NCI-H146 (cell line): ENCODE data around the gene SYCN.

ENCODE experiments used
- DNase-seq: peaks from one replicate; lab custom pipeline; 2025; lab: John Stamatoyannopoulos, UW

The SYCN gene

DNA sequence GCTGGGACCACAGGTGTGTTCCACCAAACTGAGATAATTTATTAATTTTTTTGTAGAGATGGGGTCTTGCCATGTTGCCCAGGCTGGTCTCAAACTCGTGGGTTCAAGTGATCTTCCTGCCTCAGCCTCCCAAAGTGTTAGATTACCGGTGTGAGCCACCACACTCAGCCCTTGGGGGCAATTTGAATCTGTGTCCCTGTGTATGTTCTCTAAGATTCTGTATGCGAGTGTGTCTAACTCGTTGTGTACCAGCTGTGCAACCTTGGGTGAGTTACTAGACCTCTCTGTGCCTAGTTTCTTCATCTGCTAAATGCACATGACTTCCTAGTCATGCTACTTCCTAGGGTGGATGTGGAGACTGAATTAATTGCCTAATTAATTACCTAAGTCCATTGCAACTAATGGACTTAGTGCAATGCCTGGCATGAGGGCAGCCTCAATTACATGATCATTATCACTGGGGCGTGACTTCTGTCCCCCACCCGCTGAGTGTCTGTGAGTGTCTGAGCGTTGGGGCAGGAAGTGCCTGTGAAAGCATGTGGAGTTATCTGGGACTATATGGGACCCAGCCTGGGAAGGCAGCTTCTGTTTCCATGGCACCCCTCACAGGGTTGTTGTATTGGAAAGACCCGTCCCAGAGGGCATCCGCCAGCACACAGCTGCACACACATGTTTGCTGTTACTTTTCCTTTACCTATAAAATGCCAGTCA is 9.1 kb downstream of the SYCN start:
- DNase-seq, result peak; percentile 47

DNA sequence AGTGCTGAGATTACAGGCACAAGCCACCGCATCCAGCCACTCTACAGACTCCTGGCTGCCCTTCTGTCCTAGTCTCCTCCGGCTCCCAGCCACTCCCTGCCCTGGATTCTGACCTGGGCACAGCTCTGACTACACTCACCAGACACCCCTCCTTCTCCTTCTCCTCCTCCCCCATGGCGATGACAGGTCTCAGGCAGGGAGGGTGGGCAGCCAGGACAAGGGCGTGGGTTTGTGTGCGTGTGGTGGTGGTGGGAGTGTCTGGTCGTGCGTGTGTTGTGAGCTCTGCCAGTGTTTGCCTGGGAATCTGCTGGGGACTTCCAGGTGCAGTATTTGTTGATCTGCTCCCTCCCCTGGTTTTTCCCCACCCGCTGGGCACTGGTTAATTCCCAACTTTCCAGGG is 10.3 kb downstream of the SYCN start:
- no peak for DNase-seq

DNA sequence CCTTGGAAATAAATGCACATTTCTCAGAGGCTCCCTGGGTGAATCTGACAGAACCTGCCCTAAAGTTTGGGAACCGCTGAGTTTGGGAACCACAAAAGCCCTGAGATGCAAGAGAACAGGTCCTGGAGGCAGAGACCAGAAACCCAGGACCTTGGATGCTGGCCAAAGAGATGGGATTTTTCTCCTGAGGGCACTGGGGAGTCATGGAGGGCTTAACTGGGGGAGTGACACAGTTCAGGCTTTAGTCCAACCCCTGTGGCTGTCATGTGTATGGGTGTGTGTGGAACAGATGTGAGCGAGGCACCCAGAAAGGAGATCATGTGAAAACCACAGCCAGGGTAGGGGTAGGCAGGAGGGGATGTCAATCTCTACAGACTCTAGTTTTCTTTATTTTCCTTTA is 11.2 kb downstream of the SYCN start:
- DNase-seq, result no peak

DNA sequence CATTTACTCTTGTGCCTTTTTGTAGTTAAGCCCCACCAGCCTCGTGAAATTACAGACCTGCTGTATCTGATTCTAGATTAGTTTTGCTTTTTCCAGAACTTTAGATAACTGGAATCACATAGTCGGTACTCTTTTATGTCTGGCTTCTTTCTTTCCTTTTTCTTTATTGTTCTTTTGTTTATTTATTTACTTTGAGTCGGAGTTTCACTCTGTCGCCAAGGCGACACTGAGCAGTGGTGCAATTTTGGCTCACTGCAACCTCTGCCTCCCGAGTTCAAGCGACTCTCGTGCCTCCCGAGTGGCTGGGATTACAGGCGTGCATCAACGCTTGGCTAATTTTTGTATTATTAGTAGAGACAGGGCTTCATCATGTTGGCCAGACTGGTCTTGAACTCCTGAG is 13.3 kb downstream of the SYCN start:
- DNase-seq, result no peak

DNA sequence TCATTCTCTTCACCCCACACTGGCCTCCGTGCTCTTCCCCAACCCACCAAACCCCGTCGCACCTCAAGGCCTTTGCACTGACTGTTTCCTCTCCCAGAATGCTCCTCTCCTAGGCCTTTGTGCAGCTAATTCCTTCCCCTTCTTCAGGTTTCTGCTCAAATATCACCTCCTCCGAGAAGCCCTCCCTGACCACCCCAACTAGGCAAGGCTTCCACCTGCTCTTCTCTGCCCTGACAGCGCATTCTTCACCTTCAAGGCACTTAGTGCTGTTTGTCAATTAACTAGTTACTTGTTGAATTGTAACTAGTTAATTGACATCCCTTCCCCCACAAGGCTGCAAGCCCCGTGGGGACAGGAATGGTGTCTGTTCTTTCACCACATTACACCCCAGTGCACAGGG is 15.1 kb downstream of the SYCN start:
- DNase-seq, result no peak

DNA sequence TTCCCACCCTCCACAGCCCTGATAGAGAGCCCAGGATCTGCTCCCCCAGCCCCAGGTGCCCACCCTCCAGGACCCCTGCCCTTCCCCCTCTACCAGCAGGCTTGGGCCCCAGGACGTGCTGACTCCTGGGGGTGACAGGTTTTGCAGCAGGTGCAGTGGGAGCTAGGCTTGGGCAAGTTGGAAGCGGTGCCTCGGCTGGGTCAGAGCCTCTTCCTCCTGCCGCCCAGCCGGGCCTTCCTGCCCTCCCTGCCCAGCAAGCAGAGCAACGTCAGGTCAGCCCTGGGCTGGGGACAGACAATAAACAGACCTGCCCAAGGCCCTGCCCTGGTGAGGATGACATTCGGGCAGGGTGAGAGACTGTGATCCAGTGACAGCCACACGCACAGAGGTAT is 16.5 kb downstream of the SYCN start:
- DNase-seq, result no peak

DNA sequence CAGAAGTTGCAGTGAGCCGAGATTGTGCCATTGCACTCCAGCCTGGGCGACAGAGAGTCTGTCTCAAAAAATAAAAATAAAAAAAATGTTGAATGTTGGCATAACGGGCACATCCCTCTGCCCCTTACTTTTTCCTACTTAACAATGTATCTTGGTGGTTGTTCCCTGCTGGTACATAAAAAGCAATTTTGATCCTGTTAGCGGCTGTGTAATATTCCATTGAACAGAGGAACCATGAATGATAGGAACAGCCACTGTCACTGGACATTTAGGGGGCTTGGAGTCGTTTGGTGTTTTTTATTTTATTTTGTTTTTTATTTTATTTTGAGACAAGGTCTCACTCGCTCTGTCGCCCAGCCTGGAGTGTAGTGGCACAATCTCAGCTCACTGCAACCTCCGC is 17.7 kb downstream of the SYCN start:
- no peak for DNase-seq

DNA sequence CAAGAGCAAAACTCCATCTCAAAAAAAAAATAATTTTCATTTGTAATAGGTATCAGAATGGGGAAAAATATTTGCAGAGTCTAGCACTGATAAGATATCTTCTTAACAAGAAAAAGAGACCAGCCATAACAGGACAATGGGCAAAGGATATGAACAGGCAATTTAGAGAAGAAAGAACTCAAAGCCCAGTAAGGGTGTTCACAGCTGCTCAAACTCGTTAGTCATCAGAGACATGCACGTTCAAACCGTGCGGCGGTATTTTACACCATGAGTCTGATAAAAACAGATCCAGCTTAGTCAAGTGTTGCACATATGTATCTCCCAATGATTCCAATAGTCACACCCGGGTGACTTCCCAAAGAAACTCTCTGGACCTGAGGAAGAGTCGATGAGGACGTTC is 21.0 kb downstream of the SYCN start:
- no peak for DNase-seq

DNA sequence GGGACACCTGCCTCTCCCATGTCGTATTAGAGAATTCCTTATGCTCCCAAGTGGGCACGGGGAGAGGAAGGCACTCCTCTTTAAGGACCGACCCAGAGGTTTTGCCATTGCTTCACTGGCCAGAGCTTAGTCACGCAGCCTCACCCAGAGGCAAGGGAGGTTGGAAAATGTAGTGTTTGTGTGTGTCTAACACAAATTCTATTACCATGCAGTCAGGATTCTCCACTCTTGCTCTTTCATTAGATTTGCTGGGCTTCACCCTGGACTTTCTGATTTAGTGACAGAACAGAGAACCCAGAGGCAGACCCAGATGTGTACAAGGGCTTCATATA is 21.9 kb downstream of the SYCN start:
- DNase-seq, result no peak

DNA sequence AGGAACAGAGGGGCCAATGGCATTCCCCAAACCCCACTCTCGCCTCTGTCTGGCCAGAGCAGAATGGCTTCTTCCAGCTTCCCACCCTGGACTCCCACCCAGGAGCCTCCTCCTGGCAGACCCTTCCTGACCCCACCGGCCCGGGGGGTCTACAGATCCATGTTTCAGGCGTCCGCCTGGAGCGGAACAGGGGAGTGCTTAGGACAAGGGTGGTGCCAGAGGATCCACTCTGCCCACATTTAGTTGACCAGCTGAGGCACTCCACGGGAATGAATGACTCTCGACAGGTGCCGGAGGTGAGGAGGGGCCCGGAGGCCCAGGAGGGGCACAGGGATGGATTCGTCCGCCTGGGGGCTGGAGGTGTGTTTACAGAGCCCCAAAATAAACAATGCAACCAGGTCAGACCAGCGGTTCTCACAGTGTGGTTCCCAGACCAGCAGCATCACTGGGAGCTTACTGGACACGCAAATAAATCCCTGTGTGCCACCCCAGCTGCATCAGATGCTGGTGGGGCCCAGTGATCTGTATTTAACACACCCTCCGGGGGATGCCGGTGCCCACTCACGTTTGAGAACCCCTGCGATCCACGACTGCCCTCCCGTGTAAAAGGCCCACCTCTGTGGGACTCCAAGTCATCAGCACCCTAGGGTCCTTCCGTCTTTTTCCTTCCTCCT is 22.4 kb downstream of the SYCN start:
- no peak for DNase-seq

DNA sequence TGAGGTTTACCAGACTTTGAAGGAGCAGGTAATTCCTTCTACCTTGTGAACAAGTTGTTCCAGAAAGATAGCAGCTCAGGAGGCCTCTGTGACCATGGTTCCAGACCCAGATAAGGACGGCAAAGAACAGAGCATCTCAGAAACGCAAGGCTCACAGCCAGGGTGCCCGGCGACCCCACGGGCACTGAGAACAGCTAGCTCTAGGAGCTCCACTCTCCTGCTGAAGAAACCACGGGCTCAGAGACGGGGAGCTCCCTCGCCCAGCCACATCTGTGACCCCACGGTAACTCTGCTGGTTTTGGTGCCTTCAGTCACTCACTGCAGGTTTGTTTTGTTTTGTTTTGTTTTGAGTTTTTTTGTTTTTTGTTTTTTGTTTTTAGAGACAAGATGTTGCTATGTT is 23.3 kb downstream of the SYCN start:
- no peak for DNase-seq

DNA sequence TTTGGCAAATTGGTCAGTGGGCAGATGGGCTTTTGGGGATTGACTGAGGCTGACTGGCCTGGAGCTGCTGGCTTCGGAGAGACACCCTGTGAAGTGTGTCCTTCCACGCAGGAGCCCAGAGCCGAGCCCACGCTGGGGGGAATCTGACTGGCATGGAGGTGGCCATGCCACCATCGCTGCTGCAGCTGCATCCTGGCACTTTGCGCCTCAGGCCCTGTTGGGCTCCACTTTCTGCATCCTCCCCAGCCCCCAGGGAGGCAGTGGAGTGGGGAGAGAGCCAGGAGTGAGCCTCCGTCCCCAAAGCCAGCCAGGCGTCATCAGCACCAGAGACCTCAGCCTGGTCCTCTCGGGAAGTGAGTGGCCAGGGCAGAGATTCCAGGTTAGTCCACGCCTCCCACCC is 24.3 kb downstream of the SYCN start:
- no peak for DNase-seq

DNA sequence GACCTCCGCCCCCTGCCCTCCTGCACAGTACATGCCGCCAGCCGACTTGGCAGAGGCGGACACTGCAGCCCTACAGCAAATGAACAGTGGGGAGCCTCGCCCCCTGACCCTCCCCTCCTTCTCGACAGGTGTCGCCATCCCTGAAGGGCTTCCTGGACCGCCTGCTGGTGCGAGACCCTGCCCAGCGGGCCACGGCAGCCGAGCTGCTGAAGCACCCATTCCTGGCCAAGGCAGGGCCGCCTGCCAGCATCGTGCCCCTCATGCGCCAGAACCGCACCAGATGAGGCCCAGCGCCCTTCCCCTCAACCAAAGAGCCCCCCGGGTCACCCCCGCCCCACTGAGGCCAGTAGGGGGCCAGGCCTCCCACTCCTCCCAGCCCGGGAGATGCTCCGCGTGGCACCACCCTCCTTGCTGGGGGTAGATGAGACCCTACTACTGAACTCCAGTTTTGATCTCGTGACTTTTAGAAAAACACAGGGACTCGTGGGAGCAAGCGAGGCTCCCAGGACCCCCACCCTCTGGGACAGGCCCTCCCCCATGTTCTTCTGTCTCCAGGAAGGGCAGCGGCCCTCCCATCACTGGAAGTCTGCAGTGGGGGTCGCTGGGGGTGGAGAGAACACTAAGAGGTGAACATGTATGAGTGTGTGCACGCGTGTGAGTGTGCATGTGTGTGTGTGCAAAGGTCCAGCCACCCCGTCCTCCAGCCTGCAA is 25.6 kb downstream of the SYCN start:
- DNase-seq, result no peak

DNA sequence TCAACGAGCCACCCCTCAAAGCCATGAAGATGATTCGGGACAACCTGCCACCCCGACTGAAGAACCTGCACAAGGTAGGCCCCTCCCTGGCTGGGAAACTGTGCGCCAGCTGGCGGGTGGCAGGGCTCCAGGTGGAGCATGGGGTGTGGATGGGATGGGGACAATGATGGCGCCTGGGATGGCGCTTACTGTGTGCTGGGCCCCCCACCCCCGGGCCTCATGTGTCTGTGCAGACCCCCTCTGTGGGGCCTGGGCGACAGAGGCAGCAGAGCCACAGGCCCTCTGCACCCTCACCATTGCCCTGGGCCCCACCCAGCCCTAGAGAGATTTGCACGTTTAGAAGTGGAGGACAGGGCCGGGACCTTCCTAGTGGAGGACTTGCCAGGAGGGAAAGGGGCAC is 26.3 kb downstream of the SYCN start:
- no peak for DNase-seq

DNA sequence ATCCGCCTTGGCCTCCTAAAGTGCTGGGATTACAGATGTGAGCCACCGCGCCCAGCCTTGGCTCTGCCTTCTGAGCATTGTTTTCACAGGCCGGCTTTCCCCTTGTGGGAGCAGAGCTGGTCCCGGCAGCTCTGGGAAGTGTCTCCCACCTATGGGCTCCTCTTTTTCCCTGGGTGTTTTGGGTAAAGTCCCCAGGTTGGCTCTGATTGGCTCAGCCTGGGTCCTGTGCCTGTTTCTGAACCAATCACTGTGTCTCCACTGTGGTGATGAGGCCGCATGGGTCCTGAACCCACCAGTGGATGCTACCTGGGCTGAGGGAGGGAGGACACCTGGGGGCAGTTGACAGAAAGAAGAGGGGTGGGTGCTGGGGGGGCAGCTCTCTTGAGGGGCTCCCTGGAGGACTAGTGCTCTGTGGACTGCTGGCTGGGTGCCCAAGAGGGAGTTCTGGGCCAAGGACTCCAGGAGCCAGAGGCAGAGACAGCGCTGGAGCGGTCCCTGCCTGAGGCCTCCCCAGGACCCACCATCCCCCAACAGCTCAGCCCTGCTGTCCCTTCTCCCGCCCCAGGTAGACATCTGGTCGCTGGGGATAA is 26.9 kb downstream of the SYCN start:
- DNase-seq, result no peak

DNA sequence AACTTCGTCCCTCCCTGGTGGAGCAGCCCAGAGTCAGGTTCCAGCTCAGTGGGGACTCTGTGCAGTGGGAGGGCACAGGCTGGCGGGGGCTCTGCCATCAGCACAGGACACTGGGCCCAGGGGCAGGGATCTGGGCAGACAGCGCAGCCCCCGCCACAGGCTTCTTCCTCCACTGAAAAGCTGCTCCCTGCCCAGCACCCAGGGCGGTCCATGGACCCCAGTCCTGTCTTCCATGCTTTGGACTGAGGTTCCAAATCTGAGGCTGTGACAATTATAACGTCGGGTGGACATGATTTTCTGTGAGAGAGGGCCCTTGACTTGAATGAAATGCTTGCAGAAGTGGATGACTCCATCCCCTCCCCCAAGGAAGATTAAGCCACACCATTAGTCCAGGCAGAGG is 28.5 kb downstream of the SYCN start:
- DNase-seq, result no peak

DNA sequence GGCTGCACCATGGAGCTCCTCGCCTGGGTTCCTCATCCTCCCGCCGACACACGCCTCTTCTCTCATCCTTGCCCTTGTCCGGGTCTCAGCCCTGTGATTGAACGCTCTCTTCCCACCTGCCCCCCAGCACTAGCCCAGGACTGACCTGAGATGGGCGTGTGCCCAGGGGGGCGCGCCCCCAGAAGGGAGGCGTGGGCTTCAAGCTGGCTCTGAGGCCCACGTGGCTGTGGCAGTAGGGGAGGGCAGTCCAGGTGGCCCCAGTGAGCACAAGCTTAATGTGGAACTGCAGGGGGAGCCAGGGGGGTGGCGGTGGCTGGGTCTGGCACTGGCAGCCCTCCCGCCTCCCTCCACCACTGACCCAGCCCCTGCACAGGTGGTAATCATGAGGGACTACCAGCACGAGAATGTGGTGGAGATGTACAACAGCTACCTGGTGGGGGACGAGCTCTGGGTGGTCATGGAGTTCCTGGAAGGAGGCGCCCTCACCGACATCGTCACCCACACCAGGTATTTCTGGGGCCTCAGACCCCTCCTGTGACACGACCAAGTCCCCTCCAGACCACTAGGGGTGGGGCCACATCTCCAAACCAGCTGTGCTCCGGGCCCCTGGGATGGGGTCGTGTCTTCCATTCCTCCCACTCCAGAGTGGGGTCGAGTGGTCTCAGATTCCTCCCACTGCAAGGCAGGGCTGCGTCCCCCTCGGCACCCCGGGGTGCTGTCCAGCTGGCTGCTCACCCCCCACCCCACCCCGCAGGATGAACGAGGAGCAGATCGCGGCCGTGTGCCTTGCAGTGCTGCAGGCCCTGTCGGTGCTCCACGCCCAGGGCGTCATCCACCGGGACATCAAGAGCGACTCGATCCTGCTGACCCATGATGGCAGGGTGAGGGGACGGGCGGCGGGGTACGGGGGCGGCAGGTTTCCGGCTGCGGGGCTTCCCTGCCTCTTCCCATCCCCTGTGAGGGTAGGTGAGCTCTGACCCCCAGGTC is 29.2 kb downstream of the SYCN start:
- DNase-seq, result no peak

DNA sequence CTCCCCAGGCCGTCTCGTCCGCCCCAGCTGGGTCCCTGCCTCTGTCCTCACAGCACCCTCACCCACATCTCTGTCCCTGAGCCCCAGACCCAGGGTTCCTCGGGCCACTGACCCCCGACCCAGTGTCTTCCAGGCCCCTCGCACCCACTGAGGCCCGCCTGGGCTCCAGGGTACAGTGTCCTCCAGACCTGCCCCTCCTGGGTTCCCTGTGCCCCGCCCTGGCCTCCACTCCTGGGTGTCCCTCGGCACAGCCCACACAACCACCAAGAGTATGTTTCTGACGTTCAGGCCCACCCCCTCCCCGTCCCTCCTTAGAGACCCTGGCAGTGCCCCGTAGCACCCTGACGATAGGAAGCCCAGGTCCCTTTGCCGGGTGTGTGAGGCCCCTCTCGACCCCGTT is 29.9 kb downstream of the SYCN start:
- DNase-seq, result no peak

DNA sequence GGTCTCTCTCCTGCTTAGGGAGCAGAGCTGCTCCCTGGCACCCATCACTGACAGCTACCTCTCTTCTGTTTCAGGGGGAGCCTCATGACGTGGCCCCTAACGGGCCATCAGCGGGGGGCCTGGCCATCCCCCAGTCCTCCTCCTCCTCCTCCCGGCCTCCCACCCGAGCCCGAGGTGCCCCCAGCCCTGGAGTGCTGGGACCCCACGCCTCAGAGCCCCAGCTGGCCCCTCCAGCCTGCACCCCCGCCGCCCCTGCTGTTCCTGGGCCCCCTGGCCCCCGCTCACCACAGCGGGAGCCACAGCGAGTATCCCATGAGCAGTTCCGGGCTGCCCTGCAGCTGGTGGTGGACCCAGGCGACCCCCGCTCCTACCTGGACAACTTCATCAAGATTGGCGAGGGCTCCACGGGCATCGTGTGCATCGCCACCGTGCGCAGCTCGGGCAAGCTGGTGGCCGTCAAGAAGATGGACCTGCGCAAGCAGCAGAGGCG is 30.5 kb downstream of the SYCN start:
- no peak for DNase-seq

DNA sequence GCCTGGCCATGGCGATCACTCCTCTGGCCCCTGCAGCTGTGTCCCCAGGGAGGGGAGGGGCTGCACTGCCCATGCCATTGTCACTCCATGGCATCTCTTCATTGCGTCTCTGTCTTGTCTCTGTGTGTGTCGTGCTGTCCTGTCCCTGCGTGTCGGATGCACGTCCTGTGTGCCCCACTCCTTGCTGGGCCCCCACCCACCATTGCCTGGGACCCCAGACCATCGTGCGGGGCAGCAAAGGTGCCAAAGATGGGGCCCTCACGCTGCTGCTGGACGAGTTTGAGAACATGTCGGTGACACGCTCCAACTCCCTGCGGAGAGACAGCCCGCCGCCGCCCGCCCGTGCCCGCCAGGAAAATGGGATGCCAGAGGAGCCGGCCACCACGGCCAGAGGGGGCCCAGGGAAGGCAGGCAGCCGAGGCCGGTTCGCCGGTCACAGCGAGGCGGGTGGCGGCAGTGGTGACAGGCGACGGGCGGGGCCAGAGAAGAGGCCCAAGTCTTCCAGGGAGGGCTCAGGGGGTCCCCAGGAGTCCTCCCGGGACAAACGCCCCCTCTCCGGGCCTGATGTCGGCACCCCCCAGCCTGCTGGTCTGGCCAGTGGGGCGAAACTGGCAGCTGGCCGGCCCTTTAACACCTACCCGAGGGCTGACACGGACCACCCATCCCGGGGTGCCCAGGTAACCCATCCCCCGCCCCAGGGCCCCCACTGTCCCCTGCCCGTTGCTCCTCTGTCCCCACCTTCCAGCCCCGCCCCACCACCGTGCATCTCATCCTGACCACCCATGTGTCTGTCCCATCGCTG is 31.2 kb downstream of the SYCN start:
- DNase-seq, result no peak
